Thoracic aorta (tissue), 2 donors: ENCODE measurements around the gene METTL21A. TPM values are rescaled to one million over a fixed set of nuclear protein-coding genes. Genes with fewer than 3 reads are reported as not detected.

Experiments used
- ATAC-seq: fragments of 150-250 bp; one replicate; pipeline ENCODE4 v1.8.0; 2017; ENCODE audit warnings: low read depth; ENCODE audit not compliant: insufficient number of reproducible peaks, low FRiP score
- DNase-seq: peaks from one replicate; pipeline ENCODE4 v3.0.0-alpha.2; 2020; ENCODE audit warnings: low spot score
- H3K27ac ChIP-seq, 2 donors: fragments of 200-600 bp; sonication (generic); 1 replicate in 1 of 2; 2 replicates in 1 of 2; pipeline ENCODE4 v1.5.1; 2016; ENCODE audit warnings: mild to moderate bottlenecking in 2 of 2, moderate library complexity in 2 of 2
- H3K27me3 ChIP-seq: fragments of 200-600 bp; sonication (generic); replicated peaks from 2 replicates; pipeline ENCODE4 v1.6.0; 2016; ENCODE audit warnings: mild to moderate bottlenecking; ENCODE audit not compliant: insufficient read depth
- H3K36me3 ChIP-seq: fragments of 200-600 bp; sonication (generic); one replicate; pipeline ENCODE4 v1.5.1; 2016
- H3K4me1 ChIP-seq, 2 donors: fragments of 200-600 bp; sonication (generic); 1 replicate in 1 of 2; 2 replicates in 1 of 2; pipeline versions ENCODE4 v1.5.1 to v1.6.0; 2016; ENCODE audit warnings: low read depth in 2 of 2, mild to moderate bottlenecking in 1 of 2; ENCODE audit not compliant: control insufficient read depth in 1 of 2
- H3K4me3 ChIP-seq: fragments of 200-600 bp; sonication (generic); 2 replicates; pipeline ENCODE4 v1.5.1; 2016; ENCODE audit warnings: mild to moderate bottlenecking
- H3K9me3 ChIP-seq: fragments of 200-600 bp; sonication (generic); 2 replicates; pipeline ENCODE4 v1.5.1; 2016
- total RNA-seq, 2 donors: library from RNA; depleted of rRNA; stranded (reverse); fragments of >200 nt; gene quantifications; one replicate each; pipeline versions ENCODE4 v1.1.0 to v1.2.3, GENCODE V29; 2016
- TF ChIP-seq, protein P1 (sequence below): fragments of 200-600 bp; sonication (generic); IDR thresholded peaks from one replicate; pipeline ENCODE4 v1.5.1; 2019; ENCODE audit warnings: antibody characterized with exemption

METTL21A gene
- total RNA-seq, 2 donors from 2014 or later = 3.5 to 33.7 TPM

DNA sequence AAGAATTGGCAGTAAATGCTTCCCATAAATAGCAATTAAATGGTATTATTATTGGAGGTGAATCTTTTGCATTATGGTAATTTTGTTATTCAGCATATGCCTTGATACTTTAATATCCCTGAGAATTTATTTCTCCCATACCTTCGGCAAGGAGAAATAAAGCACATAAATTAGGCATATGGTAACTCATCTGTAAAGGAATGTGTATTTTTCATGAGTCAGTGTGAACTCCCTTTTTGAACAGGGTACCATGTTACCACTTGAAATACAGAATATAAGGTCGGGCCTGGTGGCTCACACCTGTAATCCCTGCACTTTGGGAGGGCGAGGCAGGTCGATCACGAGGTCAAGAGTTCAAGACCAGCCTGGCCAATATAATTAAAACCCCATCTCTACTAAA, 18.4 kb downstream of the METTL21A start:
- ATAC-seq = no peak
- Histone ChIP-seq H3K9me3 (no peaks in the 10 kb centered on the region), H3K4me3 (no peak overlapping the region), H3K36me3 (no peaks in the 10 kb centered on the region), H3K27ac (no peak overlapping the region), H3K4me1 (no peaks in the 10 kb centered on the region), H3K27me3 (no peaks in the 10 kb centered on the region)
- TF ChIP-seq, protein P1, sequence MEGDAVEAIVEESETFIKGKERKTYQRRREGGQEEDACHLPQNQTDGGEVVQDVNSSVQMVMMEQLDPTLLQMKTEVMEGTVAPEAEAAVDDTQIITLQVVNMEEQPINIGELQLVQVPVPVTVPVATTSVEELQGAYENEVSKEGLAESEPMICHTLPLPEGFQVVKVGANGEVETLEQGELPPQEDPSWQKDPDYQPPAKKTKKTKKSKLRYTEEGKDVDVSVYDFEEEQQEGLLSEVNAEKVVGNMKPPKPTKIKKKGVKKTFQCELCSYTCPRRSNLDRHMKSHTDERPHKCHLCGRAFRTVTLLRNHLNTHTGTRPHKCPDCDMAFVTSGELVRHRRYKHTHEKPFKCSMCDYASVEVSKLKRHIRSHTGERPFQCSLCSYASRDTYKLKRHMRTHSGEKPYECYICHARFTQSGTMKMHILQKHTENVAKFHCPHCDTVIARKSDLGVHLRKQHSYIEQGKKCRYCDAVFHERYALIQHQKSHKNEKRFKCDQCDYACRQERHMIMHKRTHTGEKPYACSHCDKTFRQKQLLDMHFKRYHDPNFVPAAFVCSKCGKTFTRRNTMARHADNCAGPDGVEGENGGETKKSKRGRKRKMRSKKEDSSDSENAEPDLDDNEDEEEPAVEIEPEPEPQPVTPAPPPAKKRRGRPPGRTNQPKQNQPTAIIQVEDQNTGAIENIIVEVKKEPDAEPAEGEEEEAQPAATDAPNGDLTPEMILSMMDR = no peak
- DNase-seq = no peak

DNA sequence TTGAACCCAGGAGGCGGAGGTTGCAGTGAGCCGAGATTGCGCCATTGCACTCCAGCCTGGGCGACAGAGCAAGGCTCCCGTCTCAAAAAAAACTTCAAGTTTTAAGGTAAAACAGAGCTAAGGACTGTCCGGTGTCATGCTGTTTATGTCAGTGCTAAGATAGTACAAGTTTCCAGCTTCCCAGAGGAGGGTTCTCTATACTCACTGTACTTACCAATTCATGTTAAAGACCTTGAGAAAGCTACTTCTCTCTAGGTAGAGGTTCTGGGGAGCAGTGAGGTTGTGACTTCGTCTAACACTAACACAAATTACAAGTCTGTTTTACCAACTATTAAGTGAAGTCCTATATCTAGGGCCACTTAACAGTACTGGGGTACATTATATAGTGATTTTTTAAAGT, 18.8 kb downstream of the METTL21A start:
- no peaks in the 10 kb centered on the region for H3K4me1 ChIP-seq
- no peaks in the 10 kb centered on the region for H3K27me3 ChIP-seq
- ATAC-seq = no peak

DNA sequence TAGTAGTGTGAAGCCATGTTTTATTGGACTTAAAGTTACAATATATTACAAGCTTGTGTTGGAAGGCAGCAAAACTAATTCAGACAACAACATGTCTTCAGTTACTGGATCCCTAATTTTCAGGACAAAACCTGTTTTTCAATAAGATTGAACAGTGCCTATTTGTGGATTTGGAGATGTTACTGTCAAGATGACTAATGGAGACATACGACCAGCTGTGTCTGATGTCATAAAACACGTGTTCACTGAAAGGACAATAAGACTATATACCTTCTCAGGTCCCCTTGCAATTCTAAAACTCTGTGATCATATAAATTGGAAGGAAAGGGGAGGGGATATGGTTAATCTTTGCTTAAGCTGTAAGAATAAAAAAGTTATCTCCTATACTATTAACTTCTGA, 21.7 kb downstream of the METTL21A start:
- ATAC-seq = no peak
- TF ChIP-seq, protein P1 = no peak

More for the DNA sequence above, 18.8 kb downstream of the METTL21A start:
- Histone ChIP-seq H3K4me3 (no peak overlapping the region), H3K36me3 (no peaks in the 10 kb centered on the region), H3K9me3 (no peaks in the 10 kb centered on the region), H3K27ac (no peak overlapping the region)
- DNase-seq = no peak
- TF ChIP-seq, protein P1 = no peak

DNA sequence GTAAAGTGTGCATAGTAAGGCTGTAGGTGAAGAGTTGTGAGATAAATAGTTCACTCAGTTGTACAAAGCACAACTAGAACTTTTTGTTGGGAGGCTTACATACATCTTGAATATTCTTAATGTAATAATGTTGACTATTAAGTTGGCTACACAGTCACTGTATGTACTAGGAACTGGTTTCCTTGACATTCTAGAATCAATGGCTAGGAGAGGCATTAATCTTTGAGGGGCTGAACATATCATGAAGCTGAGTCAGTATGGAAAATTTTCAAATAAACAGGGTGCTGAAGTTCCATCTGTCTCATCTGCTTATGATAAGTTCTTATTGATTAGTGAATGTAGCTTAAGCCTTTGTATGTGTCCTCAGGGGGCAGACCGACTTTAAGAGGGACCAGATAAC, 23.4 kb downstream of the METTL21A start:
- TF ChIP-seq, protein P1 = no peak
- Histone ChIP-seq H3K4me3 (no peak overlapping the region), H3K27me3 (no peaks in the 10 kb centered on the region), H3K27ac (no peak overlapping the region), H3K9me3 (no peaks in the 10 kb centered on the region), H3K4me1 (no peaks in the 10 kb centered on the region), H3K36me3 (peaks cover 4% of the 10 kb centered on the region)
- no peak for ATAC-seq
- DNase-seq = no peak

More for the DNA sequence above, 21.7 kb downstream of the METTL21A start:
- Histone ChIP-seq H3K9me3 (no peaks in the 10 kb centered on the region), H3K27ac (no peak overlapping the region), H3K36me3 (no peaks in the 10 kb centered on the region), H3K27me3 (no peaks in the 10 kb centered on the region), H3K4me3 (no peak overlapping the region), H3K4me1 (no peaks in the 10 kb centered on the region)
- DNase-seq = no peak

DNA sequence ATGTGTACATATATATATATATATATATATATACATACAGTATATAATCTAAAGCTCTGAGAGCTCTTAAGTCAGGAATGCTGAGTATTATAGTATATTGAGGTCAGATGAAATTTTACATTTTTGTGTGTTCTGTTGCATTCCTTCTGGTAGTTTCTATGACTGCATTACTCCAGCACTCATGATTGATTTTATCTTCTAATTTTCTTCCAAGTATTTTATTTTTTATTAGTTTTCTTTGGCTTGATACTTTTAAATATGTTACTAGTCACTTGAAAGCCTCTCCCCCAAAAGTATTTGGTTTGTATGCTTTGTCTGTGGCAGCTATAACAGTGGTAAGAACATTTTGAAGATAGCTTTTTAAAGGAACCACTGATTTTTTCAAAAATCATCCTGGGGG, 25.0 kb downstream of the METTL21A start:
- no peaks in the 10 kb centered on the region for H3K4me1 ChIP-seq
- TF ChIP-seq, protein P1 = no peak
- ATAC-seq (no peak), DNase-seq (no peak)
- no peaks in the 10 kb centered on the region for H3K27me3 ChIP-seq
- H3K27ac ChIP-seq = no peak overlapping the region
- no peaks in the 10 kb centered on the region for H3K9me3 ChIP-seq
- no peak overlapping the region for H3K4me3 ChIP-seq
- peaks cover 4% of the 10 kb centered on the region for H3K36me3 ChIP-seq
